ENCODE results near the gene CD300LF. TPM values are rescaled to one million over a fixed set of nuclear protein-coding genes. Genes with fewer than 3 reads are reported as not detected.
A peak's percentile ranks its signal among the peaks of the same experiment; 100 is the strongest.

Gene CD300LF
- polyA plus RNA-seq, 5 donors: 0.54 to 0.68 (median 0.62) TPM

DNA sequence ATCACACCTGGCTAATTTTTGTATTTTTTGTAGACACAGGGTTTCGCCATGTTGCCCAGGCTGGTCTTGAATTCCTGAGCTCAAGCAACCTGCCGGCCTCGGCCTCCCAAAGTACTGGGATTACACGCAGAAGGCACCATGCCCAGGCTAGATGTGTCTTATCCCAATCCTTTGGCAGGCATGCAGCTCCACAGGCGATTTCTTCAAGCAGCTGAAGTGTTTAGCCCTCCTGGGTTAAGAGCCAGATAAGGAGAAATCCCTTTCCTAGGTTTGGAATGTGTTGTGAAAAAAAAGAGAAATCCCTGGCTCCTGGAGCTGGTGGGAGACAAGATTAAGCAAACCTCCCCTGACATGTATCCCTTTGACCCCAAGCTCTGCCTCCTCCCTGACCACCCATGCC, 33.7 kb upstream of the CD300LF start:
- no peak for DNase-seq

DNA sequence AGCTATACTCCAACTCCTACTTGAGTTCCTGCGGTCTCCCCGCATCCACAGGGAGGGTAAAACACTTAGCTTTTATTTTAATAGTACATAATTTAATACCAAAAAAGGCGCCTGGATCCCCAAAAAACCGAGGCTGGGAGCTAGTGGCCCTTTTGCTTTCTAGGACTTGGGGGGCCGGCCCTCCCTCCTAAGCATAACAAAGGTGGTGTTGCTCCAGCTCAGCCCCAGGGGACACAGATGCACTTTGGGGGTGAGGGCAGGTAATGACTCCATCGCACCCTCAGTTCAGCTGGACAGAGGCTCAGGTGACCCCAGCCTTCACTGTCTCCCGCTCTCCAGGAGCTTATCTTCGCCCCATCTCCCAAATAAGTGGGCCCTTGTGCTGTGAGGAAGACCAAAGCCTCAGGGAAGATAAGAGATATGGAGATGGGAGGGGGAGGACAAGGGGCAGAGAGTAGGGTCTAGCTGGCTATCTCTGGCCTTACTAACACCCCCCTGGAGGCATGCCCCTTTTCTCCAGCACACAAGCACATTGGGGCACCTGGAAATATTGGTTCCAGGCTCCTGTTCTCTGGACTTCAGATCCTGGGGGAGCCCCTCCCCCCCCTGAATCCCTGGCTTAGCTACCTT, 32.9 kb upstream of the CD300LF start:
- no peak for DNase-seq

DNA sequence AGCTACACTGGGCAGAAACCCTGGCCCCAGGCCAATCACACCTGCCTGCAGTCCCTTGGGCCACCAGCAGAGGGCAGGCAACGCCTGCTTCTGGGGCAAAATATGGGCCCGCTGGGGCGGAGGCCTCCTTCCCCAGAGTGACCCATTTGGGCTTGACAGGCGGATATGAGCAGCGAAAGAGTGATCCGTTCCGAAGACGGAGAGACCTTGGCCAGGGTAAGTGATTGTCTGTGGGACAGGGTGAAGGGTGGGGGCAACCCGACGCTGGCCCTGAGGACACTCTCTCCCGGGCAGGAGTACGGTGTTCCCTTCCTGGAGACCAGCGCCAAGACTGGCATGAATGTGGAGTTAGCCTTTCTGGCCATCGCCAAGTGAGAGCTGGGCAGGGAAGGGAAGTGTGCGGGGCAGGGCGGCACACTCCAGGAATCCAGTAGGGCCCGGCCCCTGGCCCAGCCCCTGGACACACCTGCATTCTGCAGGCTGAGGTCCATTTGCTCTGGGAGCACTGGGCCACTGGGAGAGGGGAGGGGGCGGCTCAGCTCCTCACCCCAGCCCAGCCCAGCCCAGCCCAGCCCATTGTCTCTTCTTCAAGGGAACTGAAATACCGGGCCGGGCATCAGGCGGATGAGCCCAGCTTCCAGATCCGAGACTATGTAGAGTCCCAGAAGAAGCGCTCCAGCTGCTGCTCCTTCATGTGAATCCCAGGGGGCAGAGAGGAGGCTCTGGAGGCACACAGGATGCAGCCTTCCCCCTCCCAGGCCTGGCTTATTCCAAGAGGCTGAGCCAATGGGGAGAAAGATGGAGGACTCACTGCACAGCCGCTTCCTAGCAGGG, 32.2 kb upstream of the CD300LF start:
- peak; percentile 70 to 75 for DNase-seq

DNA sequence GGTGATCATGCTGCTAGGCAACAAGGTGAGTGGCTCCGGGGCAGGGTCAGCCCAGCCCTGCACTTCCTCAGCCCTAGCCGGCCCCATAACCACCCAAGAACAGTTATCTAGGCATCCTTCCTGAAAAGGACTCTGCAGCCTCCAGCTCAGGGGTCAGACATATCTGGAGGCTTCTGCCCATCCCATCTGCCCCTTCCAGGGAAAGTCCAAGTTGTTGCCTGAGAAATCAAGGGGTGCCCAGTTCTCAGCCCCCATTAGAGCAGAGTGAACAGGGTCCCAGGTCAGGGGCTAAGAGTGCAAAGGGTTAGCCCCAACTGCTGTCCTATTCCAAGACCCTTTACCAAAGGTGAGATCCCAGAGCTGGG, 31.6 kb upstream of the CD300LF start:
- DNase-seq: no peak

DNA sequence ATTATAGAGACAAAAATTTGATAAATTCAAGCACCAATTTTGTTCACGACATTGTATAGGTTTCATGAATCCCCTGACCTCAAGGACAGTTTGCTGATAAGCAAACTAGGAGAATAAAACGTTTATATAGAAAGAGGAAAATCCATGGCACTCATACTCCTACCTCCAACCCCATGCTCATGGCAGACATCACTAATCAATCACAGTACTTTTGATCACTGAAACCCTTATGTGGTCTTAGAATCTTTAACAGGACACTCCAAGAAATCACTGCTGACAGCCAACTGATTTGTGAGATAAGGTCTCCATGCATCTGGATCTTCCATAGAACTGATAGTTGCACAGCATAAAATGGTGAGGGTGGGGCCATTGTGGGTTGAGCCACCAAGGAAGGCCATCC, 31.0 kb upstream of the CD300LF start:
- DNase-seq: no peak

GRCh38 chr17:74742978-74743545, 30.3 kb upstream of the CD300LF start:
- no peak for DNase-seq

GRCh38 chr17:74742153-74742515, 29.4 kb upstream of the CD300LF start:
- no peak for DNase-seq

GRCh38 chr17:74740641-74741387, 28.1 kb upstream of the CD300LF start:
- no peak for DNase-seq

DNA sequence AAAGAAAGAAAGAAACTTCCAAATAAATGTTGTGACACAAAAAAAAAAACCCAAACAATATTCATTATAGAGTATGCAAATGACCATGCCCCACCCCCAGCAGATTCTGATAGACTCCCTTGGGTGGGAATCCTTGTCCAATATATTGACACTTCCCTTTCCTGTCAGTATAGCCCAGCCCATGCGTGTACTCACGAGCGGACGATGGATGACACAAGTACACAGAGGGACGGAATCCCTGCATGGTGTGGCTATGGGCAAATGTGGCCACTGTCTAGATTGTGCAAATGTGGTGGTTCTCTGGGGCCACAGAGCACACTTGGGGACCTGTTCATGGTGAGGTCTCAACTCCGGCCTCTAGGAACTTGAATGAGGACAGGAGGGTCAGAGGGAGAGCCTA, 27.4 kb upstream of the CD300LF start:
- no peak for DNase-seq

DNA sequence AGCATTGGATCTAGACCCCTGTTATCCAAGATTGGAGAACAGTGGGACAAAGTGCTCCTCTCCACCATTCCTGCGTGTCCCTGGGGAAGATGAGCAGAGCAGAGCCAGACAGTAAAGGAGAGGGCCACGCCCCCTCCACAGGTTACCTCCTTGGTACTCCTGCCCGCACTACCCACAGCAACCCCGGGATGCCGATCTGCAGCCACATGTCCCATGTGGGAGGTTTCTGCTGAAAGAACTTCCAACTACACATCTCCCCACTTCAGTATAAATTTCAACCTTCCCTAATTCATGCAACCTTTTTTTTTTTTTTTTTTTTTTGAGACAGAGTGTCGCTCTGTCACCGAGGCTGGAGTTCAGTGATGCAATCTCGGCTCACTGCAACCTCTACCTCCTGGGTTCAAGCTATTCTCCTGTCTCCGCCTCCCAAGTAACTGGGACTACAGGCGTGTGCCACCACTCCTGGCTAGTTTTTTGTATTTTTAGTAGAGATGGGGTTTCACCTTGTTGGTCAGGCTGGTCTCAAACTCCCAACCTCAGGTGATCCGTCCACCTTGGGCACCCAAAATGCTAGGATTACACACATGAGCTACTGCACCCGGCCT, 26.6 kb upstream of the CD300LF start:
- no peak for DNase-seq

DNA sequence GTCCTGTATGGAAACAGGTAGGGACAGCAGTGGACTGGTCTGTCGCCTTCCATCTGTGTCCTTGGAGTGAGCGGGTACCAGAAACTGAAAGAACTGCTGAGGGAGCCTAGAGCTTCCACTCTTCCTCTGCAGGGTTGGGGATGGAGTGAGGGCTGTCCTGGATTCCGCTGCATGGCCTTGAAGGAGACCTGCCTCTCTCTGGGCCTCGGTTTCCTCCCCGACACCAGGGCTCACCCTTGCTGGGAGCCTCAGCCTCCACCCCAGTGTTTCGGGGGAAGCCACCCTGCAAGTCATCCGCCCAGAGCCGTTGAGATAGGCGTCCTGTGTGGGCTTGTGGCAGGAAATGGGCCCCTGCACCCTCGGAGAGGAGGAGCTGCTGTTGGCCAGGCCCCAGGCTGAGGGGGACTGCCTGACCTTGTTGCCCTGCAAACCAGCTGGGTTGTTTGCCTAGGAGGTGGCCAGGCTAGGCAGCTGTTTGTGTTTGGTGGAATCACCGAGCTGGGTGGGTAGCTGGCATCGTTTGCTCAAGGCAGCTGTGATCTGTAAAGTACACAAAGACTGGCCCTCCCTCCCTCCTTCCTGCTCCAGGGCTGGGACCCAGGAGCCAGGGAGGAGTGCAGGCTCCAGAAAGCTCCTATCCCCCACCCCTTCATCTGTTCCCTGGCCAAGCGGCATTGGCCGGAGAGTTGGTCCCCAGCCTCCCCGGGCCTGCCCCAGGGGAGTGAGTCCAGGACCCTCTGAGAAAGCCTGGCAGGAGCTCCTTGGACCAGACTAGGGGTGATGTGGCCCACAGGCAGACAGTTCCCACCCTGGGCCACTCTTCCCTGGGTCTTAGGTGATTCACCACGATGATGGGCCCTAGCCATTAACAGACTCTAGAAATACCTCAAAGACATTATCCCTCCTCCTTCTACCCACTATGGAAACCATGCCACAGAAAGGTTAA, 25.6 kb upstream of the CD300LF start:
- peak; percentile 83 to 85 for DNase-seq

DNA sequence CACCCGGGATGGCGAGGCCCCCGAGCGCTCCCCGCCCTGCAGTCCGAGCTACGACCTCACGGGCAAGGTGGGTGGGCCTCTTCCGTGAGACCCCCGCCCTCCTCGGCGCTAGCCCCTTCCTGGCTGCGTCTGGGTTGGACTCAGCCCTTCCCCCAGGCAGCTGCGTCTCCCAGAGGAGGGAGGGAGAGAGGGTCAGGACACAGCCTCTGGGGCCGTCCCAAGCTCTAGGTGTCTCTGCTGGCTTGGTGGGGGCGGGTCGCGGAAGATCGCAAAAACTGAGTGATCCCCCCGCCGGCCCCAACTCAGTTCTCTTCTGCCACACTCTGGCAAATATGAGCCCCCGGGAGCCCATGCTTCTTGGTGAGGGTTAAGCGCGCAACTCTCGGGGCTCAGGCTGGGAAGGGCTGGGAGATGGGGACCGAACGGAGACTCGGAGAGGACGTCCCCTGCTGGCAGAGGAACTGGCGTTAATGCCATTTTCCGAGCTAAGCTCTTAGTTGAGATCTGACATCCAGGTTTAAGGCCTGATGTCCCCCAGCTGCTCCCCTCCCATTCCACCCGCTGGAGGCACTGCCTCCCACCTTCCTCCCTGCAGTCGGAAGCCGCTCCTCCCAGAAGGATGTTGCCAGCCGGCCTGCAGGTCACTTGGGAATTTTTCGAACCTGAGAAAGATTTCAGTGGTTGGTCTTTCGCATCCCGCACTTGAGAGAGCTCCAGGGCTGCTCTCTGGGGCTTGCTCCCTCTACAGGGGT, 24.8 kb upstream of the CD300LF start:
- no peak for DNase-seq

DNA sequence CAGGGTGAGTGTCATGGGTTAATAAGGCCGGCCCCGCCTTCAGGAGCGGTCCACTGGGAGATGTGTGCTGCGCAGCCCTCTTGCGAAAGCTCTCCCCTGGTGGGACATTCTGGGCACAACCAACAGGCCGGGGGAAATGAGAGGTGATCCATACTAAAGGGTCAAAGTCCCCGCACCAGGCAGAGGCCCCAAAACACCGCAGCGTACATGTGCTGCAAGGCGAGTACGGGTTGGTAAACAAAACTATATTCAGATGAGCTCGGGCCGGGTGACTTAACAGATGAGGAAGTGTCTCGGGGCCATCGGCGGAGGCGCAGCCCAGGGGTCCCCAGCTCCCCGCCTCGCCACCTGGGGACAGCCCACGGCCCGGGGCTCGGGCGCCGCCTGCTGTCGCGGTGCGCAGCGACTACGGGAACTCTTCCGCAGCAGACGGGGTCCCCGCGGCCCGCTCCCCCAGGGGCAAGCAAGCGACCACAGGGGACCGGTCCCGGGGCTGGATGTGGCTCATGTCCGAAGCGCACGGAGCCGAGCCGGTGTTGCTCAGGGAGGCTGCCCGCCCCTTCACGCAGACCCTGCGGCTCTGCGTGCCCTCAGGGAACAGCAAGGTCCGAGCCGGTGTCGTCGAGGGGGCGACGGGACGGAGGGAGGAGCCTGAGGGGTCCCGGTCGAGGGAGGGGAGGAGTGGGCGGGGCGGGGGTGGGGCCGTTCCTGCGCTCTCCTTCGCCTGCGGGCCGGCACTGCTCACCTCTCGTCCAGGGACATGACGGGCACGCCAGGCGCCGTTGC, 24.0 kb upstream of the CD300LF start, which contains the start of gene RAB37:
Gene RAB37, plus strand, starts transcription at position 744 of the 786 bp plus-strand sequence. Its CDS starts 17 bp downstream, at position 761.
- DNase-seq: no peak

DNA sequence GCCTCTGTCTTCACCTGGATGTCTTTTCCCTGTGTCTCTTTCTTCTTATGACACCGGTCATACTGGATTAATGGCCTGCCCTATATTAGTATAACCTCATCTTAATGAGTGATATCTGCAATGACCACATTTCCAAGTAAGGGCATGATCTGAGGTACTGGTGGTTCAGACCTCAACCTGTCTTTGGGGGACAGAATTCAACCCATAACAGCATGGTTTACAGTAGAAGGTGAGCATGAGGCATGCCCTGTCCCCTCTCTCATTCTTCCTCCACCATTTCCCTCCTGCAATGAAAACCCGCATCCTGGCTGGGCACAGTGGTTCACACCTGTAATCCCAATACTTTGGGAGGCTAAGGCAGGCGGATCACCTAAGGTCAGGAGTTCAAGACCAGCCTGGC, 21.5 kb upstream of the CD300LF start:
- DNase-seq: no peak

DNA sequence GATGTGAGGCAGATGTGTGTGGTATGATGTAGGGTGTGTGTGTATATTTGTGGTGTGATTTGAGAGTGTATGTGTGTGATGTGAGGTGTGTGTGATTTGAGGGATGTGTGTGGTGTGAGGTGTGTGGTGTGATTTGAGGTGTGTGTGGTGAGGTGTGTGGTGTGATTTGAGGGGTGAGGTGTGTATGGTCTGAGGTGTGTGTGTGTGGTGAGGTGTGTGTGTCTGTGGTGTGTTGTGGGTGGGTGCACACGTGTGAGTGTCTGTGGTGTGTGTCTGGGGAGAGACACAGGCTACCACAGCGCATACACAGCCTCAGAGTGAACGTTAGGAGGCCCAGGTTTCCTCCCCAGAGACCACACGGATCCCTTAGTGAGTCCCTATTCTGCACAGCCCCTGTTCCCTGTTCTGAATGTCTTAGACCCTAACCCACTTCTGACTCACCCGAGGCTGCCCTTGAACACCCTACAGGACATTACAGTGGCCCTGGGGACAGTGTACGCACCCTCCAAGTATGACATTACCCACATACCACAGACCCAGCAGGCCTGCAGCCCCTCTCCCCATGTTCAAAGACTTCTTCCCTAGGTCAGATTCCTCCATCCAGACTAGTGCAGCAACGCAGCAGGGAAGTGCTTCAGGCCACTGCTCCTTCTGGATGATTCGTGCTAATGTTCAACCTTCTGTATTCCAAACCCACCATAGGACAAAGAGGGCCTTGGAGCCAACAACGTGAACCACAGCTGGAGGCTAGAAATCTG, 20.8 kb upstream of the CD300LF start:
- DNase-seq: no peak

DNA sequence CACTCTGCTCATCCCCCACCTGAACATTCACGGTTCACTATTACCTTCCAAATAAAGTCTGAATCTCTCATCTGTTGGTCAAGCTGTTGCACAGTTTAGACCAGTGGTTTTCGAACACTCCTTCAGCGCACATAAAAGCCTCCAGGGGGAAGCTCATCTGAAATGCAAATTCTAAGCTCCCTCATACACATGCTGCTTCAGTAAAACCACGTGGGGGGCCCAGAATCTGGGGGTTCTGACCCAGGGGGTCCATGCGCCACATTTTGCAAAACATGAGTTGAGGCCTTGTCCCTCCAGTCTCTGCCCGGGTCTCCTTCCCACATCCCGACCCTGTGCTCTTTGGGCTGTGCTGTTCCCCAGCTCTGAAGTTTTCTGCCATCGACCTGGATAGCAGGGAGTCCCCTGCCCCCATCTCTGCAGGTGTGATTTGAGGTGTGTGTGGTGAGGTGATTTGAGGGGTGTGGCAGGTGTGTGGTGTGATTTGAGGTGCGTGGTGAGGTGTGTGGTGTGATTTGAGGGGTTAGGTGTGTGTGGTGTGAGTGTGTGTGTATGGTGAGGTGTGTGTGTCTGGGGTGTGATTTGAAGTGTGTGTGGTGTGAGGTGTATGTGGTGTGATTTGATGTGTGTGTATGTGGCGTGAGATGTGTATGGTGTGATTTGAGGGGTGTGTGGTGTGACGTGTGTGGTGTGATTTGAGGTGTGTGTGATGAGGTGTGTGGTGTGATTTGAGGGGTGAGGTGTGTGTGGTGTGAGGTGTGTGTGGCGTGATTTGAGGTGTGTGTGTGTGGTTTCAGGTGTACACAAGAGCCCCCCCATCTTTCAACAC, 19.5 kb upstream of the CD300LF start:
- no peak for DNase-seq

GRCh38 chr17:74731347-74731605, 18.6 kb upstream of the CD300LF start:
- DNase-seq: no peak

All from right lung (tissue), 5 donors.